GM21360 (cell line): Measurements from ENCODE around the gene OR11A1.

ENCODE experiments used
- ATAC-seq: cut with Tn5 transposase; IDR thresholded peaks from one replicate; pipeline ENCODE4 v1.9.1; 2021; ENCODE audit warnings: mild to moderate bottlenecking, moderate library complexity; ENCODE audit not compliant: unreplicated experiment

OR11A1 gene

GRCh38 chr6:29456971-29457370, at the start of gene OR11A1, which contains the start of gene OR2H1:
TSS of gene OR11A1 (minus strand) at chr6:29457071. CDS start at chr6:29427641, 29,430 bp downstream.
TSS of gene OR2H1 (plus strand) at chr6:29457155. CDS start at chr6:29461770, 4,615 bp downstream.
- ATAC-seq: no peak

DNA sequence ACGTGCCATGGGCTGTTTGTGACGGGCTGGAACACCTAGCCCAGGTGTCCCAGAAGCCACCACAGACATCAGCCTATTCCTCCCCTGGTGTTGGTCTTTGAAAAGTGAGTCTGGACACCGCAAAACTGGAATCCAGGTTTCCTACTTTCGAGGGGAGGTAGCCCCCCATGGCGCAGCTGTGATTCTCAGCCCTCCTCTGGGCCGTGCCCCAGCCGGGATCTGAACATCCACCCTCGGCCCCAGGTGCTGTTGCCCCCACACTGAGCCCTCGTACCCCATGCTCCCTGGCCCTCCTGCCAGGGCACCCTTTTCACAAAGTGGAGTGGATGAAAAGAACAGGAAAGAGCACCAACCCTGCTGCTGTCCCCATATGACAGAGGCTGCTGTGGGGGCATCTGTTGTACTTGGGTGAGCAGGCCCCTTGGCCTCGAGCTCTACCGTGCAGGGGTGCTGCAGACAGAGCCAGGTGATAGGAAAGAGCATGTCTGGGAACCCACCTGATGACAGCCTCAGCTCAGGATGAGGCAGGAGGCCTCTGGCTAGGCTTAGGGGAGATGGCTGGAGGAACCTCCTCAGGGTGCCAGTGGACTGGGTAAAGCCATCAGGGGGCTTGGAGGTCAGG, 49.7 kb upstream of the OR11A1 start:
- ATAC-seq: no peak

DNA sequence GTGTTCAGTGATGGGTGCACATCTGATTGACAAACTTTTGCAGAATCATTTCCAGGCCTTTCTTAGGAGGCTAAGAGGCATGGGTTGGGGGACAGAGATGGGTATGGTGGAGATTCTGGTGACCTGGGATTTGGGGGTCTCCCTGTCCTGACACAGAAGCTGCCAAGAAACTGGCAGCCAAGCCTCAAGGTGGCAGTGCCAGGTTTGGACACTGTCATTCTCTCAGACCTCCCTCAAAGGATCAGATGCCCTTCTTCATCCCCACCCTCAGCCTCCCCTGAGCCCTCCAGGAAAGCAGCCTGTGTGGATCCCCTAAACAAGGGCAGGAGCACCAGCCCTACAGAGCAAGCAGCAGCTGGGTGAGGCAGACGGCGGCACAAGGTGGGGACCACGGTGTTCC, 48.9 kb upstream of the OR11A1 start:
- ATAC-seq: no peak

GRCh38 chr6:29504961-29505360, 48.1 kb upstream of the OR11A1 start:
- no peak for ATAC-seq

DNA sequence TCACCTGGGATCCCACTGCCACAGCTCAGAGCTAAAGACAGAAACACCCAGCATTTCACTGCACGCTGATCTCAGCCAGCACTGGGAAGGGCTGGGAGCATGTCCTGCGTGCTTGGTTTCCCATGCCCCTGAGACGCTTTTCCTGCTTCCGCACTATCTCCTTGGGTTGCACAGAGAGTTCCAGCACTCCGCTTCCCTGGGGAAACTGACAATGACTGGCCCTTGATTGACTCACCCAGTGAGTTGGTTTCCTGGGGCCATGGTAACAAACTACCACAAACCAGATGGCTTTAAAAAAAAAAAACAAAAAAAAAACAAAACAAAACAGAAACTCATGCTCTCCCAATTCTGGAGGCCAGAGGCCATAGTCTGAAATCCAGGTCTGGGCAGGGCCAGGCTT, 45.7 kb upstream of the OR11A1 start:
- ATAC-seq: no peak

DNA sequence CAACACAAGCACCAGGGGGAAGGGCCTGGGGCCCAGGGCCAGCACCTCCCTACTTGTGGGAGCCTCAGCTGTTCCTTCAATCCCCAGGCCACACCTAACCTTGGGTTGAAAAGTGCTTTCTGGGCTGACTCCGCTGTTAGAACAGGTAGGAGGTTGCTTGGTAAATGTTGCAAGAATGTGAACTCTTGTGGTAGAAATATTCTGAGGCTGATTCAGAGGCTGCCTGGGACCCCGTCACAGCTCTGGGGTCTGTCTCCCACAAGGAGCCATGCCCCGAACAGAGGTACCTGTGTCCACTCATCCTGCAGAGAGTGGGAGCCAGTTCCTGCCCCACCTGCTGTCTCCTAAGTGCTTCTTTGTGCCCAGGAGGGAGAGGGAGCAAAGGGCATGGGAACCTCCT, 45.3 kb upstream of the OR11A1 start:
- no peak for ATAC-seq

DNA sequence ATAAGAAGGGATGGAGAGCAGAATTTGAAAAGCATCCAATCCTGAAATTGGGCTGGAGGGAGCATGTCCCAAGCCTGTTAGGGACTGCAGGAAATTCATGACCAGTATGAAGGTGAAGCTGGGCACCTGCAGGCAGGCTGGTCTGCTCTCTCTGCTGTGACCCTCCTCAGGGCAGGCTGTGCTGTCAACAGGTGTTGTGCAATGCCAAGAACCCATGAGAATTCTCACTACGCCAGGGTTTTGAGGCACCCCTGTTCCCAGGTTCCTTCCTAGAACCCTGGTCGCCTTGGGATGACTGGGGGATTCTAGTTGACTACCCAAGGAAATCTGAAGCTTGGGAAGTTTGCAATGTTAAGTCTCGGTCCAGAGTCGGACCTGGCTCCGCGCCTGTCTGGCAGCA, 44.2 kb upstream of the OR11A1 start:
- no peak for ATAC-seq

GRCh38 chr6:29500594-29500993, 43.7 kb upstream of the OR11A1 start:
- no peak for ATAC-seq

- ATAC-seq: no peak
Observed at GRCh38 chr6:29499704-29500103, 42.8 kb upstream of the OR11A1 start.

DNA sequence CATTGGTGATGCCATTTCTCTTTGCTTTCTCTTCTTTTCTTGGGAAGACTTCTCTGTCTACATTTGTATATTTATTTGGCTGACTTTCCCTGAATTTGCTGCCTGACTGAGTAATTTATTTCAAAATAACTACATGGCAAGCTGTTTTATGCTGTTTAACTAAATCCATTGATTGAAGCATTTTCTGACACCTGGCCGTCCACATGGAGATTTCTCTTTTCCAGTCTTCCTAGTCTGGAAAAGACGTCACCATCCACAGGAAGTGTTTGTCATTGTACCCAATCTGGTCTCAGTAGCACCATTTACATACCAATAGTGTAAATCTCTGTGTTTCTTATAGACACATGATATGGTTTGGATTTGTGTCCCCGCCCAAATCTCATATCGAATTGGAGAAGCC, 40.1 kb upstream of the OR11A1 start:
- ATAC-seq: no peak

DNA sequence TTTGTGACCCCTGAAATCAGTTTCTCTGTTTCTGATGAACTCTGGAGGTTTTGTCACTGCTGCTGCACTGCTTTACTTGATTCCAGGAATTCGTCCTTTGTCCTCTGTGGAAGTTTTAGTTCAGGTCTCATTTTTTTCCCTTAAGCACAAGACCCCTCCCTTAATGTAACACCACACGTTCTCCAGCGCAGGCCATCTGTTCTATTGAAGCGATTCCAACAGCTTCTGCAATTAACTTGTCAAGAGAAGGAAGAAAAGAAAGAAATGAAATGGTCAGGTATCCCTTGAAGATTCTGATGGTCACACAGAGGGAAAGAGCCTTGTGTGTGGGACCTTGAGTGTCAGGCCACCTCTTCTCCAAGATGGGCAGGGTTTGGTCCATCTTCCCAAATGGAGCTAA, 38.7 kb upstream of the OR11A1 start:
- ATAC-seq: no peak

DNA sequence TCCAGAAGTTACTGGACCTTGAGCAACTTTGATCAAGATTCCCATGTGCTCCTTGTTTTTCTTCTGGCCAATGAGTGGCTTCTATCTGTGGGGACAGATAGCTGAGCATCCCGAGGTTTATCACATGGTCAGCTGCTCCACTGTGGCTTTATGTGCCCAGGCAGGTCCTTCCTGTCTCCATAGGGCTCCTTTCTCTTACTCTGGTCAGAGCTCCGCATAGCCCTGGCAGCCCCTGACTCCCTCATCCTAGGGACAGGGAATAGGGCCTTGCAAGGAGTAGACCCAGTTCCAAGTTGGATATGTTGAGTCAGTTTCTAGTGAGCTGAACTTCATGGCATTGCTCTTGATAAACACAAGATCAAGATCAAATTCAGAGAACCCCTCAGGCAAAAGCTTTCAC, 37.3 kb upstream of the OR11A1 start:
- ATAC-seq: no peak

- no peak for ATAC-seq
Observed at GRCh38 chr6:29493261-29493660, 36.4 kb upstream of the OR11A1 start.

- no peak for ATAC-seq
Observed at GRCh38 chr6:29491574-29491973, 34.7 kb upstream of the OR11A1 start.

- no peak for ATAC-seq
Observed at GRCh38 chr6:29490552-29490951, 33.7 kb upstream of the OR11A1 start.

GRCh38 chr6:29490055-29490454, 33.2 kb upstream of the OR11A1 start:
- no peak for ATAC-seq

DNA sequence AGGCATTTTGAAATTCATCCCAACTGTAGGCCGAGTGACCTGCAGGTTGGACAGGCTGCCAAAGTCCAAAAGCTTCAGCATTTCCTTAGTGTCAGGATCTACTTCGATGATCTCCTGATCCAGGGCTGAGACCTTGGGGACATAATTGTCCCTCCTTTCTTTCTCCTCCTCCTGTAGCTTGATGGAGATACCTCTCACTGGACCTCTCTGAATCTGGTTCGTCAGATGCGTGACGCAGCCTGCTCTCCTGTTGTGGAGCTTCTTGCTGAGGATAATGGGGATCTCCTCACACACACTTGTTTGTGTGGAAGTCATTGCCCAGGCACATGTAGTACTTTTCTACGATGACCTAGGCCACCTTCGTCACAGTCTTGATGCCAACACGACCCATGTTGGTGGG, 32.4 kb upstream of the OR11A1 start:
- no peak for ATAC-seq

GRCh38 chr6:29488874-29489273, 32.0 kb upstream of the OR11A1 start:
- ATAC-seq: no peak

DNA sequence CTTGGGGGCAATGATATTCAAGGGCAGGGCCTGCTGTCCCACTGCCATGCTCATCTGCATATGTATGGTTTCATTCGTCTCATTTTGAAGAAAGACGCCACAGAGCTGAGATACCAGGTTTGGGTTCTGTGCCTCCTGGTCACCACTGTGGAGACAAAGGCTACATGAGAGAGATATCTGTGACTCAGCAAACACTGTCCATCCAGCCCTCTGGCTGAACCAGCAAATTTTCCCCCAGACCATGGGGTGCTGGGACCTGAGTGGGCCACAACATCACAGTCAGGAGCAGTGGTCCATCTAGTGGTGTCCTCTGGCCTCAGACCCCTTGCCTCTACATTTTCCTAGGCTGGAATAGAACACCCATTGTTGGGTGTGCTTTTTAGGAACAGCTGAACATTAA, 30.8 kb upstream of the OR11A1 start, which contains the start of gene MAS1L:
Gene MAS1L, minus strand, starts transcription at position 297 of the 400 bp plus-strand sequence. Its CDS starts 54 bp downstream, at position 243.
- no peak for ATAC-seq

- ATAC-seq: no peak
Observed at GRCh38 chr6:29487131-29487530, 30.3 kb upstream of the OR11A1 start.

DNA sequence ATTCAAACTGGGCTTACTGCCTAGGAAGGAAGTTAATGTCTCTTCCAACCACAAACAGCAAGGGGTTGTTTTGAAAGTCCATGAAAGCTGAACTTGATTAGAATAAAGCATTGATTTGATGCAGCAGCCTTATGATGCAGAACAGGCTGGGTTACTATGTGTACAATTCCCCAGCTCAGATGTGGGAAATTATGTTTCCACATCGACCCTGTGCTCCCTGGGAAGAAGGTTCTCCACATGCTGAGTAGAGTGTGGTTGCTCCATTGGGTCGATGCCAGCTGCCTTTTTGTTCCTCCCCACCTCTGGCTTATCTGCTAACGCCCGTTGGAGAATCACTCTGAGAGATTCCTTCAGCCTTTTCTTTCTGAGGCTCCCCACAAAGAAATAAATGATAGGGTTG, 29.7 kb upstream of the OR11A1 start:
- ATAC-seq: no peak

DNA sequence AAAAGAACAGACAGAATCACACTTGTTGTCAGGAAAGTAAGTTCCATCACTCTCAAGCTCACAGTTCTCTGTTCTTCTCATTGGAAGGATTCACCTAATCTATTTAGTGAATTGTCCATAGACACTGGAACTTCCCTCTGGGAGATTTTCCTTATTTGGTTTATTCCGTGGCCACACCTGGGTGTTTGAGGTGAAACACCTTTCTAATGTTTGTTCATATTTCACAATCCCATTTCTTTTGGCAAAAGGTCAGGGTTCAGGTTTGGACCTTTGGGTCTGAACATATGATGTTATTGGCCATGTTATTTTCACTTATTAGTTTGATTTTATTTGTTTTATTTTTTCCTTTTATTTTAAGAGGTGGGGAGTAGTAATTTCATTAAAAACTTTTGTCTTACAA, 26.9 kb upstream of the OR11A1 start:
- ATAC-seq: no peak

DNA sequence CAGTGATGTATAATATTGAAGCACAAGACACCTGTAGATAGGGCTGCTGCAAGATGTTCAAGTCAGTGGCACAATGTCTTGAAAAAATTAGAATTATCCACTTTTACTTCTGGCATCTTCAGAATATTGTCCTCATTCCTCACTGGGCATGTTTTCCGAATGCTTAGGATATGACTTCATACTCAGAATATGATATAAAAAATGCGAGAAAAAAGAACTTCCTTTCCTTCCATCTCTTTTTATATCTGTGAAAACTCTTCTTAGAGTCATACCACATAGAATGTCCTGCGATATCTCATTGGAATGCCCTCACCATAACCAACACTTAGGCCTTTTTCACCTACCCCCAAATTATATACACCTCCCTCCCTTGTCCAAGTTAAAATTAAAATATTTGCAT, 26.3 kb upstream of the OR11A1 start:
- no peak for ATAC-seq
